WTC11 (cell line): ENCODE data around the gene PRRT4. TPM values are rescaled to one million over a fixed set of nuclear protein-coding genes. Genes with fewer than 3 reads are reported as not detected.

Experiments
- ATAC-seq: fragments of 200-7000 bp; cut with Tn5 transposase; 2 replicates; pipeline ENCODE4 v1.10.0; 2021; ENCODE audit warnings: mild to moderate bottlenecking, moderate library complexity
- CTCF ChIA-PET: fragments of 300-600 bp; sonication (Branson Sonifier 250); formaldehyde crosslinking; loops from one replicate; lab custom pipeline; 2021; ENCODE audit warnings: antibody characterized with exemption; lab: Charles Lee
- POLR2A ChIA-PET: fragments of 350-600 bp; sonication (Branson Sonifier 250); formaldehyde crosslinking; loops from one replicate; lab custom pipeline; 2021; ENCODE audit warnings: antibody characterized with exemption; lab: Charles Lee
- DNase-seq: peaks from one replicate; pipeline ENCODE4 v3.0.0; 2021; ENCODE audit warnings: low spot score
- H3K27ac Mint-ChIP-seq: 2 replicates; pipeline ENCODE4 v1.8.0; 2021; ENCODE audit warnings: mixed read lengths
- H3K27me3 Mint-ChIP-seq: 2 replicates; pipeline ENCODE4 v1.8.0; 2021; ENCODE audit warnings: low read depth, mild to moderate bottlenecking, moderate library complexity, mixed read lengths
- H3K36me3 Mint-ChIP-seq: 2 replicates; pipeline ENCODE4 v1.8.0; 2021; ENCODE audit warnings: mixed read lengths
- H3K4me1 Mint-ChIP-seq: 2 replicates; pipeline ENCODE4 v1.8.0; 2022; ENCODE audit warnings: mixed read lengths
- H3K4me3 Mint-ChIP-seq: 2 replicates; pipeline ENCODE4 v1.8.0; 2021; ENCODE audit warnings: mild to moderate bottlenecking, moderate library complexity, mixed read lengths
- H3K9me3 Mint-ChIP-seq: 2 replicates; pipeline ENCODE4 v1.8.0; 2021; ENCODE audit warnings: mixed read lengths
- ELF4 ChIP-seq: sonication (generic); formaldehyde crosslinking; IDR thresholded peaks from 2 replicates; pipeline ENCODE4 v1.8.1; 2022; ENCODE audit warnings: low read depth, mild to moderate bottlenecking, moderate library complexity, missing genetic modification reagents
- GABPB1 ChIP-seq: sonication (generic); formaldehyde crosslinking; IDR thresholded peaks from 2 replicates; pipeline ENCODE4 v1.8.1; 2023; ENCODE audit warnings: mild to moderate bottlenecking, missing genetic modification reagents
- HMGA2 ChIP-seq: fragments of 250-450 bp; sonication (Bioruptor Pico); IDR thresholded peaks from 2 replicates; pipeline ENCODE4 v1.4.0; 2021; ENCODE audit warnings: mild to moderate bottlenecking, moderate library complexity
- MYBL2 ChIP-seq: sonication (generic); formaldehyde crosslinking; IDR thresholded peaks from 2 replicates; pipeline ENCODE4 v1.8.1; 2023; ENCODE audit warnings: mild to moderate bottlenecking, moderate library complexity, missing genetic modification reagents
- RORB ChIP-seq: fragments of 250-450 bp; sonication (Bioruptor Pico); IDR thresholded peaks from 2 replicates; pipeline ENCODE4 v1.9.0; 2021; ENCODE audit warnings: mild to moderate bottlenecking
- SP1 ChIP-seq: sonication (generic); formaldehyde crosslinking; conservative IDR thresholded peaks from 2 replicates; pipeline ENCODE4 v1.8.1; 2022; ENCODE audit warnings: missing genetic modification reagents
- TEAD4 ChIP-seq: sonication (generic); formaldehyde crosslinking; IDR thresholded peaks from 2 replicates; pipeline ENCODE4 v1.8.0; 2022; ENCODE audit warnings: mild to moderate bottlenecking, missing genetic modification reagents
- ZBTB21 ChIP-seq: sonication (generic); formaldehyde crosslinking; IDR thresholded peaks from 2 replicates; pipeline ENCODE4 v1.8.1; 2023; ENCODE audit warnings: mild to moderate bottlenecking, missing genetic modification reagents, borderline replicate concordance
- ZNF121 ChIP-seq: sonication (generic); formaldehyde crosslinking; IDR thresholded peaks from 2 replicates; pipeline ENCODE4 v1.8.0; 2023; ENCODE audit warnings: missing genetic modification reagents
- ZNF138 ChIP-seq: sonication (generic); formaldehyde crosslinking; conservative IDR thresholded peaks from 2 replicates; pipeline ENCODE4 v1.8.1; 2022; ENCODE audit warnings: mild to moderate bottlenecking, moderate library complexity, missing genetic modification reagents
- ZNF219 ChIP-seq: sonication (generic); formaldehyde crosslinking; IDR thresholded peaks from 2 replicates; pipeline ENCODE4 v1.8.0; 2023; ENCODE audit warnings: missing genetic modification reagents, mild to moderate bottlenecking, borderline replicate concordance
- ZNF232 ChIP-seq: sonication (generic); formaldehyde crosslinking; IDR thresholded peaks from 2 replicates; pipeline ENCODE4 v1.8.0; 2022; ENCODE audit warnings: mild to moderate bottlenecking, missing genetic modification reagents
- ZNF263 ChIP-seq: sonication (generic); formaldehyde crosslinking; IDR thresholded peaks from 2 replicates; pipeline ENCODE4 v1.8.1; 2022; ENCODE audit warnings: low read depth, mild to moderate bottlenecking, moderate library complexity, missing genetic modification reagents
- ZNF671 ChIP-seq: fragments of 250-450 bp; sonication (Bioruptor Pico); IDR thresholded peaks from 2 replicates; pipeline ENCODE4 v1.8.0; 2021; ENCODE audit warnings: mild to moderate bottlenecking
- total RNA-seq: library from RNA; stranded (reverse); gene quantifications from 3 replicates; pipeline ENCODE4 v1.2.3, GENCODE V29; 2021
- TF ChIP-seq, protein P1 (sequence below): fragments of 200-600 bp; IDR thresholded peaks from 2 replicates; pipeline ENCODE4 v1.8.0; 2022; ENCODE audit warnings: antibody characterized with exemption
- TF ChIP-seq, protein P2 (sequence below): fragments of 250-450 bp; sonication (Bioruptor Pico); IDR thresholded peaks from 2 replicates; pipeline ENCODE4 v1.9.0; 2021; ENCODE audit warnings: mild to moderate bottlenecking
- TF ChIP-seq, protein P3 (sequence below): sonication (generic); formaldehyde crosslinking; IDR thresholded peaks from 2 replicates; pipeline ENCODE4 v1.8.0; 2022; ENCODE audit warnings: mild to moderate bottlenecking, missing genetic modification reagents
- TF ChIP-seq, protein P4 (sequence below): fragments of 250-450 bp; sonication (Bioruptor Pico); IDR thresholded peaks from 2 replicates; pipeline ENCODE4 v1.9.0; 2021; ENCODE audit warnings: moderate library complexity, mild to moderate bottlenecking, inconsistent platforms, borderline replicate concordance
- TF ChIP-seq, protein P5 (sequence below): fragments of 250-450 bp; sonication (Bioruptor Pico); conservative IDR thresholded peaks from 2 replicates; pipeline ENCODE4 v1.9.0; 2021; ENCODE audit warnings: mild to moderate bottlenecking

Gene PRRT4
- total RNA-seq, 1 experiment from 2014 or later = 1.2 TPM

DNA sequence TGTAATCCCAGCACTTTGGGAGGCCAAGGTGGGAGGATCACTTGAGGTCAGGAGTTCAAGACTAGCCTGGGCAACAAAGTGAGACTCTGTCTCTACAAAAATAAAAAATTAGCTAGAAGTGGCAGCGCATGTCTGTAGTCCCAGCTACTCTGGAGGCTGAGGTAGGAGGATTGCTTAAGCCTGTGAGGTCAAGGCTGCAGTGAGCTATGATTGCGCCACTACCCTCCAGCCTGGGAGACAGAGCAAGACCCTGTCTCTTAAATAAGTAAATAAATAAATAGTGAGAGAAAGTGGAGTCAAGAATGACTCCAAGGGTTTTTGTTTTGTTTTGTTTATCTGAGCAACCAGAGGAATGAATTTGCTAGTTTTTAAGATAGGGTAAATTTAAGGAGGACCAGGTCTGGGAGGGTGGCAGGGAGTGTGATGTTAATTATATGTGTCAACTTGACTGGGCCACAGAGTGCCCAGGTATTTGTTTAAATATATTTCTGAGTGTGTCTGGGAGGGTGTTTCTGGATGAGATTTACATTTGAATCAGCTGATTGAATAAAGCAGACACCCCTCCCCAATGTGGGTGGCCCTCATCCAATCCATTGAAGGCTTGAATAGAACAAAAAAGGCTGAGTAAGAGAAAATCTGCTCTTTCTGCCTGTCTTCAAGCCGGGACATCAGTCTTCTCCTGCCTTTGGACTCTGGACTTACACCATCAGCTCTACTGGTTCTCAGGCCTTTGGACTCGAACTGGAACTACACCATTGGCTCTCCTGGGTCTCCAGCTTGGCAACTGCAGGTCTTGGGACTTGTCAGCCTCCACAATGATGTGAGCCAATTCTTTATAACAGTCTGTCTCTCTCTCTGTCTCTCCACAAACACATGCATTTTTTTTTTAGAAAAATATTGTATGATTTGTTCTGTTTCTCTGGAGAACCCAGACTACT, 24.8 kb upstream of the PRRT4 start (continued):
- TF ChIP-seq ZNF121 = no peak

DNA sequence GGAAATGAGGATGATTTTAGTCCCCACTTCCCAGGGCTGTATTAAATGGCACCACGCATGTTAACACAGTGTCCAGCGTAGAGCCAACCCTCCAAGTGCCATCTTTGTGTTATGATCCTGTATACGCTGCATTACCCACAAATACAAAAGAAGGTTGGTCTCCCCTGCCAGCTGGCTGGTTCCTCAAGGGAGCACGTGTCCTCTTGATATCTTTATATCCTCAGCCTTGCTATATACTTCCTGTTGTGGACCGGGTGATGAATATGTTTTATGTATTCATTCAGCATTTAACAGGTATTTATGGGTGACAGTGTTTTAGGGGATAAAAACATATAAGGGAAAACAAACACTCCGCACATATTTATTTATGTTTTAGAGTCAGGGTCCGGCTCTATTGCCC, 23.2 kb upstream of the PRRT4 start:
- Mint-ChIP-seq H3K27ac (no peak overlapping the region), H3K36me3 (no peaks in the 10 kb centered on the region)
- ChIA-PET CTCF (interaction anchor here (5.8 kb wide), 1 partner anchor 39 kb away, joined by 138 read pairs; the partner anchor contains the start of gene RBM28), POLR2A (no interaction called here)
- TF ChIP-seq SP1 (no peak), RORB (CRISPR knock-in tag) (no peak)
- TF ChIP-seq, protein P1, sequence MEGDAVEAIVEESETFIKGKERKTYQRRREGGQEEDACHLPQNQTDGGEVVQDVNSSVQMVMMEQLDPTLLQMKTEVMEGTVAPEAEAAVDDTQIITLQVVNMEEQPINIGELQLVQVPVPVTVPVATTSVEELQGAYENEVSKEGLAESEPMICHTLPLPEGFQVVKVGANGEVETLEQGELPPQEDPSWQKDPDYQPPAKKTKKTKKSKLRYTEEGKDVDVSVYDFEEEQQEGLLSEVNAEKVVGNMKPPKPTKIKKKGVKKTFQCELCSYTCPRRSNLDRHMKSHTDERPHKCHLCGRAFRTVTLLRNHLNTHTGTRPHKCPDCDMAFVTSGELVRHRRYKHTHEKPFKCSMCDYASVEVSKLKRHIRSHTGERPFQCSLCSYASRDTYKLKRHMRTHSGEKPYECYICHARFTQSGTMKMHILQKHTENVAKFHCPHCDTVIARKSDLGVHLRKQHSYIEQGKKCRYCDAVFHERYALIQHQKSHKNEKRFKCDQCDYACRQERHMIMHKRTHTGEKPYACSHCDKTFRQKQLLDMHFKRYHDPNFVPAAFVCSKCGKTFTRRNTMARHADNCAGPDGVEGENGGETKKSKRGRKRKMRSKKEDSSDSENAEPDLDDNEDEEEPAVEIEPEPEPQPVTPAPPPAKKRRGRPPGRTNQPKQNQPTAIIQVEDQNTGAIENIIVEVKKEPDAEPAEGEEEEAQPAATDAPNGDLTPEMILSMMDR = no peak
- TF ChIP-seq, protein P2, sequence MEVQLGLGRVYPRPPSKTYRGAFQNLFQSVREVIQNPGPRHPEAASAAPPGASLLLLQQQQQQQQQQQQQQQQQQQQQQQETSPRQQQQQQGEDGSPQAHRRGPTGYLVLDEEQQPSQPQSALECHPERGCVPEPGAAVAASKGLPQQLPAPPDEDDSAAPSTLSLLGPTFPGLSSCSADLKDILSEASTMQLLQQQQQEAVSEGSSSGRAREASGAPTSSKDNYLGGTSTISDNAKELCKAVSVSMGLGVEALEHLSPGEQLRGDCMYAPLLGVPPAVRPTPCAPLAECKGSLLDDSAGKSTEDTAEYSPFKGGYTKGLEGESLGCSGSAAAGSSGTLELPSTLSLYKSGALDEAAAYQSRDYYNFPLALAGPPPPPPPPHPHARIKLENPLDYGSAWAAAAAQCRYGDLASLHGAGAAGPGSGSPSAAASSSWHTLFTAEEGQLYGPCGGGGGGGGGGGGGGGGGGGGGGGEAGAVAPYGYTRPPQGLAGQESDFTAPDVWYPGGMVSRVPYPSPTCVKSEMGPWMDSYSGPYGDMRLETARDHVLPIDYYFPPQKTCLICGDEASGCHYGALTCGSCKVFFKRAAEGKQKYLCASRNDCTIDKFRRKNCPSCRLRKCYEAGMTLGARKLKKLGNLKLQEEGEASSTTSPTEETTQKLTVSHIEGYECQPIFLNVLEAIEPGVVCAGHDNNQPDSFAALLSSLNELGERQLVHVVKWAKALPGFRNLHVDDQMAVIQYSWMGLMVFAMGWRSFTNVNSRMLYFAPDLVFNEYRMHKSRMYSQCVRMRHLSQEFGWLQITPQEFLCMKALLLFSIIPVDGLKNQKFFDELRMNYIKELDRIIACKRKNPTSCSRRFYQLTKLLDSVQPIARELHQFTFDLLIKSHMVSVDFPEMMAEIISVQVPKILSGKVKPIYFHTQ = no peak
- TF ChIP-seq, protein P3, sequence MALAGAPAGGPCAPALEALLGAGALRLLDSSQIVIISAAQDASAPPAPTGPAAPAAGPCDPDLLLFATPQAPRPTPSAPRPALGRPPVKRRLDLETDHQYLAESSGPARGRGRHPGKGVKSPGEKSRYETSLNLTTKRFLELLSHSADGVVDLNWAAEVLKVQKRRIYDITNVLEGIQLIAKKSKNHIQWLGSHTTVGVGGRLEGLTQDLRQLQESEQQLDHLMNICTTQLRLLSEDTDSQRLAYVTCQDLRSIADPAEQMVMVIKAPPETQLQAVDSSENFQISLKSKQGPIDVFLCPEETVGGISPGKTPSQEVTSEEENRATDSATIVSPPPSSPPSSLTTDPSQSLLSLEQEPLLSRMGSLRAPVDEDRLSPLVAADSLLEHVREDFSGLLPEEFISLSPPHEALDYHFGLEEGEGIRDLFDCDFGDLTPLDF (CRISPR knock-in tag) = no peak
- TF ChIP-seq, protein P4, sequence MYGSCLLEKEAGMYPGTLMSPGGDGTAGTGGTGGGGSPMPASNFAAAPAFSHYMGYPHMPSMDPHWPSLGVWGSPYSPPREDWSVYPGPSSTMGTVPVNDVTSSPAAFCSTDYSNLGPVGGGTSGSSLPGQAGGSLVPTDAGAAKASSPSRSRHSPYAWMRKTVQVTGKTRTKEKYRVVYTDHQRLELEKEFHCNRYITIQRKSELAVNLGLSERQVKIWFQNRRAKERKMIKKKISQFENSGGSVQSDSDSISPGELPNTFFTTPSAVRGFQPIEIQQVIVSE (CRISPR knock-in tag) = no peak
- TF ChIP-seq, all 79 proteins: peak for 0
- ATAC-seq (no peak), DNase-seq (no peak)
- H3K9me3 Mint-ChIP-seq = no peaks in the 10 kb centered on the region
- peaks cover 21% of the 10 kb centered on the region for H3K4me1 Mint-ChIP-seq
- H3K4me3 Mint-ChIP-seq = no peak overlapping the region
- H3K27me3 Mint-ChIP-seq = peaks cover 25% of the 10 kb centered on the region

DNA sequence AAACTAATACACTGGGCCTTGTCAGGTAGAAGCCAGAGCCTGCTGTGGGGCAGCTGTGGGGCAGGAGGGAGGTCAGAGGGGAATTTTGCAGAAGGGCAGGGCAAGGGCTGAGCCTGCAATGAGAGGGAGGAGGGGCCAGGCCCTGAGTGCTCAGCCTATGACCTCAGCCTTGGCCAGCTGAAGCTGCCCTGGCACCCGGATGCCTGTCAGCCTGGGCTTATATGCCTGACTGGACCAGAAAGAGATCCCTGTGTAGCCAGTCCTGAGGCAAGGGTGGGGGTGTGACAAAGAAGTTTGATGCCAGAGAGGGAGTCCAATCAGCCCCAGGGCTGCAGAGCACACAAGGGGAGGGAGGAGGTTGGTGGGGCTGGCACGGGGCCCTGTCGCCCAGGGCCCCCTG, 22.3 kb upstream of the PRRT4 start:
- no peaks in the 10 kb centered on the region for H3K36me3 Mint-ChIP-seq
- peaks cover 23% of the 10 kb centered on the region for H3K27me3 Mint-ChIP-seq
- POLR2A ChIA-PET = no interaction called here
- H3K4me3 Mint-ChIP-seq = no peak overlapping the region
- no peak overlapping the region for H3K27ac Mint-ChIP-seq
- no peak for DNase-seq
- CTCF ChIA-PET = interaction anchor here (1.0 to 6.7 kb wide), 5 partner anchors 21 to 86 kb away, joined by 3 to 125 read pairs (median 30); partner anchors contain the start of gene PRRT4
- no peak for ATAC-seq
- H3K4me1 Mint-ChIP-seq = peaks cover 17% of the 10 kb centered on the region
- no peak for TF ChIP-seq ELF4 (CRISPR knock-in tag)
- no peak for TF ChIP-seq ZNF263 (CRISPR knock-in tag)
- TF ChIP-seq ZBTB21 = no peak
- TF ChIP-seq ZNF138 = no peak
- TF ChIP-seq, protein P5, sequence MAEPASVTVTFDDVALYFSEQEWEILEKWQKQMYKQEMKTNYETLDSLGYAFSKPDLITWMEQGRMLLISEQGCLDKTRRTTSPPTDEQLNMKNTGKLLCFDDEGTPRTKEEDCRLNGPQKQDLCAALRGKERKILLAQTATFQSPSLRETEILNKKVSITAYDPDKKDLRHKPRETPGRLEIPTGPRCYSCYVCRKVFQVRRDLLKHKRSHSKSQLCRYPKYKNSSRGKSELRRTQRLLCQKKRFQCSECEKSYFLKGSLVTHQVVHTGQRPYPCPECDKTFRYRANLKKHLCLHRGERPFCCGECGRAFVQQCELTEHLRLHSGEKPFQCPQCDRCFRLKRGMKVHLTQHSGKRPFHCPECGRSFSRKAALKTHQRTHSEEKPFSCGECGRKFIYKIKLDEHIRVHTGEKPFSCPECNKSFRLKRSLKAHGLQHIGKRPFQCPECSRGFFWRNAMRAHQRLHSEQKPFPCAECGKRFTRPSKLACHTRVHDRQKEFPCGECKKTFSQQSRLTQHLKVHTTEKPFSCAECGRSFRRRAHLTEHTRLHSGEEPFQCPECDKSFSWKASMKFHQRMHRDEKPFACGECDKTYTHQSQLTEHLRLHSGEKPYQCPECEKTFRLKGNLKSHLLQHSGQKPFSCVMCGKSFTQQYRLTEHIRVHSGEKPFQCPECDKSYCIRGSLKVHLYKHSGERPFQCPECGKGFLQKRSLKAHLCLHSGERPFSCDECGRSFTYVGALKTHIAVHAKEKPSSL (CRISPR knock-in tag) = no peak
- no peak for TF ChIP-seq MYBL2 (CRISPR knock-in tag)
- no peak for TF ChIP-seq GABPB1 (CRISPR knock-in tag)
- TF ChIP-seq, protein P3 (CRISPR knock-in tag) = no peak
- TF ChIP-seq ZNF671 (CRISPR knock-in tag) = no peak
- TF ChIP-seq HMGA2 = no peak
- TF ChIP-seq TEAD4 = no peak
- TF ChIP-seq ZNF232 (CRISPR knock-in tag) = no peak
- TF ChIP-seq ZNF219 (CRISPR knock-in tag) = no peak
- TF ChIP-seq, protein P2 = no peak
- no peaks in the 10 kb centered on the region for H3K9me3 Mint-ChIP-seq
